HEK293 (cell line): ENCODE data around the gene CD180.

Experiments
- IKZF3 ChIP-seq: fragments of 450-650 bp; IDR thresholded peaks from 2 replicates; pipeline ENCODE4 v1.5.0; 2018; ENCODE audit warnings: missing biosample characterization, mild to moderate bottlenecking, missing genetic modification characterization, moderate library complexity
- MZF1 ChIP-seq: fragments of 450-650 bp; formaldehyde crosslinking; IDR thresholded peaks from 2 replicates; pipeline ENCODE4 v1.5.1; 2017; ENCODE audit warnings: missing biosample characterization, missing genetic modification characterization, borderline replicate concordance
- YY1 ChIP-seq: fragments of 450-650 bp; formaldehyde crosslinking; IDR thresholded peaks from 2 replicates; pipeline ENCODE4 v1.5.1; 2018; ENCODE audit warnings: missing biosample characterization, missing genetic modification characterization
- ZBTB20 ChIP-seq: fragments of 450-650 bp; formaldehyde crosslinking; IDR thresholded peaks from 2 replicates; pipeline ENCODE4 v1.5.1; 2016; ENCODE audit warnings: missing biosample characterization, missing genetic modification characterization
- ZNF274 ChIP-seq, 2 experiments: fragments of 200-500 bp in 1 of 2; fragments of 450-650 bp in 1 of 2; sonication (Bioruptor generic) in 1 of 2; formaldehyde crosslinking in 1 of 2; IDR thresholded peaks; 2 replicates each; pipeline versions ENCODE4 v1.5.1 to v1.6.1; 2014 to 2016; ENCODE audit warnings: borderline replicate concordance in 1 of 2, inconsistent platforms in 1 of 2, low read length in 1 of 2, missing biosample characterization in 1 of 2, missing genetic modification characterization in 1 of 2
- ZNF510 ChIP-seq: fragments of 450-650 bp; formaldehyde crosslinking; IDR thresholded peaks from 2 replicates; pipeline ENCODE4 v1.5.1; 2018; ENCODE audit warnings: mild to moderate bottlenecking, missing genetic modification characterization, missing biosample characterization; ENCODE audit not compliant: insufficient replicate concordance
- ZNF768 ChIP-seq: fragments of 450-650 bp; formaldehyde crosslinking; IDR thresholded peaks from 2 replicates; pipeline ENCODE4 v1.5.1; 2018; ENCODE audit warnings: missing biosample characterization, mild to moderate bottlenecking, missing genetic modification characterization
- TF ChIP-seq, protein P1 (sequence below): fragments of 450-650 bp; formaldehyde crosslinking; IDR thresholded peaks from 2 replicates; pipeline ENCODE4 v1.5.1; 2016; ENCODE audit warnings: missing biosample characterization, missing genetic modification characterization
- TF ChIP-seq, protein P2 (sequence below): fragments of 450-650 bp; formaldehyde crosslinking; IDR thresholded peaks from 2 replicates; pipeline ENCODE4 v1.5.1; 2016; ENCODE audit warnings: missing biosample characterization, missing genetic modification characterization
- TF ChIP-seq, protein P3 (sequence below): fragments of 450-650 bp; formaldehyde crosslinking; IDR thresholded peaks from 2 replicates; pipeline ENCODE4 v1.5.1; 2016; ENCODE audit warnings: missing biosample characterization, missing genetic modification characterization
- TF ChIP-seq, protein P4 (sequence below): fragments of 450-650 bp; formaldehyde crosslinking; conservative IDR thresholded peaks from 2 replicates; pipeline ENCODE4 v1.5.1; 2016; ENCODE audit warnings: low read depth, missing biosample characterization, missing genetic modification characterization
- TF ChIP-seq, protein P5 (sequence below): fragments of 450-650 bp; formaldehyde crosslinking; IDR thresholded peaks from 2 replicates; pipeline ENCODE4 v1.5.1; 2016; ENCODE audit warnings: missing biosample characterization, missing genetic modification characterization, low read depth
- TF ChIP-seq, protein P6 (sequence below): fragments of 450-650 bp; formaldehyde crosslinking; IDR thresholded peaks from 2 replicates; pipeline ENCODE4 v1.5.1; 2016; ENCODE audit warnings: missing biosample characterization, missing genetic modification characterization
- TF ChIP-seq, protein P7 (sequence below): fragments of 450-650 bp; formaldehyde crosslinking; IDR thresholded peaks from 2 replicates; pipeline ENCODE4 v1.5.1; 2016; ENCODE audit warnings: missing biosample characterization, missing genetic modification characterization, low read depth

DNA sequence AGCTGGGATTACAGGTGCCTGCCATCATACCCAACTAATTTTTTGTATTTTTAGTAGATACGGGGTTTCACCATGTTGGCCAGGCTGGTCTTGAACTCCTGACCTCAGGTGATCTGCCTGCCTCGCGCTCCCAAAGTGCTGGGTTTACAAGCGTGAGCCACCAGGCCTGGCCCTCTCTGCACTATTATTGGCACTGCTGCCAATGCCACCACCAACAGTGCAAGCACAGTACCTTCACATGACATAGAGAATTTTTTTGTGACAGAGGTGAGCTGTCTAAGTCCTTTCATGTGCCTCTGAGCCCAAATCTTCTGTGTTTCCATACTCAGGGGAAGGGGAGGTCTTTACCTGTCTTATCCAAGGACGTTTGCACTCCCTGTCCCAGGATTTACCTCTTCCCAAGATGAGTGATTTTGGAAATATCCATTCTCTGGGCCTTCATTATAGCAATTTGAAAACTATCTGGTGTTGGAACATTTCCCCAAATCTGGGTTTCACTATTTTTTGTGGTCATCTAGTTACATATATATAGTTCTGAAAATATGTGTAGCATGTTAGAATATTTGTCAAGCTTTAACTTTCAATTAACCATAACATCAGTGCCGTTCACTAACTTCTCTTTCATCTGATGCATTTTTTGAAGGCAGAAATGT is 5.4 kb upstream of the CD180 start:
- TF ChIP-seq, protein P1, sequence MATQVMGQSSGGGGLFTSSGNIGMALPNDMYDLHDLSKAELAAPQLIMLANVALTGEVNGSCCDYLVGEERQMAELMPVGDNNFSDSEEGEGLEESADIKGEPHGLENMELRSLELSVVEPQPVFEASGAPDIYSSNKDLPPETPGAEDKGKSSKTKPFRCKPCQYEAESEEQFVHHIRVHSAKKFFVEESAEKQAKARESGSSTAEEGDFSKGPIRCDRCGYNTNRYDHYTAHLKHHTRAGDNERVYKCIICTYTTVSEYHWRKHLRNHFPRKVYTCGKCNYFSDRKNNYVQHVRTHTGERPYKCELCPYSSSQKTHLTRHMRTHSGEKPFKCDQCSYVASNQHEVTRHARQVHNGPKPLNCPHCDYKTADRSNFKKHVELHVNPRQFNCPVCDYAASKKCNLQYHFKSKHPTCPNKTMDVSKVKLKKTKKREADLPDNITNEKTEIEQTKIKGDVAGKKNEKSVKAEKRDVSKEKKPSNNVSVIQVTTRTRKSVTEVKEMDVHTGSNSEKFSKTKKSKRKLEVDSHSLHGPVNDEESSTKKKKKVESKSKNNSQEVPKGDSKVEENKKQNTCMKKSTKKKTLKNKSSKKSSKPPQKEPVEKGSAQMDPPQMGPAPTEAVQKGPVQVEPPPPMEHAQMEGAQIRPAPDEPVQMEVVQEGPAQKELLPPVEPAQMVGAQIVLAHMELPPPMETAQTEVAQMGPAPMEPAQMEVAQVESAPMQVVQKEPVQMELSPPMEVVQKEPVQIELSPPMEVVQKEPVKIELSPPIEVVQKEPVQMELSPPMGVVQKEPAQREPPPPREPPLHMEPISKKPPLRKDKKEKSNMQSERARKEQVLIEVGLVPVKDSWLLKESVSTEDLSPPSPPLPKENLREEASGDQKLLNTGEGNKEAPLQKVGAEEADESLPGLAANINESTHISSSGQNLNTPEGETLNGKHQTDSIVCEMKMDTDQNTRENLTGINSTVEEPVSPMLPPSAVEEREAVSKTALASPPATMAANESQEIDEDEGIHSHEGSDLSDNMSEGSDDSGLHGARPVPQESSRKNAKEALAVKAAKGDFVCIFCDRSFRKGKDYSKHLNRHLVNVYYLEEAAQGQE (tag by site-specific recombination): no peak
- no peak for TF ChIP-seq MZF1 (tag by site-specific recombination)
- TF ChIP-seq, protein P2, sequence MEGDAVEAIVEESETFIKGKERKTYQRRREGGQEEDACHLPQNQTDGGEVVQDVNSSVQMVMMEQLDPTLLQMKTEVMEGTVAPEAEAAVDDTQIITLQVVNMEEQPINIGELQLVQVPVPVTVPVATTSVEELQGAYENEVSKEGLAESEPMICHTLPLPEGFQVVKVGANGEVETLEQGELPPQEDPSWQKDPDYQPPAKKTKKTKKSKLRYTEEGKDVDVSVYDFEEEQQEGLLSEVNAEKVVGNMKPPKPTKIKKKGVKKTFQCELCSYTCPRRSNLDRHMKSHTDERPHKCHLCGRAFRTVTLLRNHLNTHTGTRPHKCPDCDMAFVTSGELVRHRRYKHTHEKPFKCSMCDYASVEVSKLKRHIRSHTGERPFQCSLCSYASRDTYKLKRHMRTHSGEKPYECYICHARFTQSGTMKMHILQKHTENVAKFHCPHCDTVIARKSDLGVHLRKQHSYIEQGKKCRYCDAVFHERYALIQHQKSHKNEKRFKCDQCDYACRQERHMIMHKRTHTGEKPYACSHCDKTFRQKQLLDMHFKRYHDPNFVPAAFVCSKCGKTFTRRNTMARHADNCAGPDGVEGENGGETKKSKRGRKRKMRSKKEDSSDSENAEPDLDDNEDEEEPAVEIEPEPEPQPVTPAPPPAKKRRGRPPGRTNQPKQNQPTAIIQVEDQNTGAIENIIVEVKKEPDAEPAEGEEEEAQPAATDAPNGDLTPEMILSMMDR: no peak
- TF ChIP-seq, protein P3, sequence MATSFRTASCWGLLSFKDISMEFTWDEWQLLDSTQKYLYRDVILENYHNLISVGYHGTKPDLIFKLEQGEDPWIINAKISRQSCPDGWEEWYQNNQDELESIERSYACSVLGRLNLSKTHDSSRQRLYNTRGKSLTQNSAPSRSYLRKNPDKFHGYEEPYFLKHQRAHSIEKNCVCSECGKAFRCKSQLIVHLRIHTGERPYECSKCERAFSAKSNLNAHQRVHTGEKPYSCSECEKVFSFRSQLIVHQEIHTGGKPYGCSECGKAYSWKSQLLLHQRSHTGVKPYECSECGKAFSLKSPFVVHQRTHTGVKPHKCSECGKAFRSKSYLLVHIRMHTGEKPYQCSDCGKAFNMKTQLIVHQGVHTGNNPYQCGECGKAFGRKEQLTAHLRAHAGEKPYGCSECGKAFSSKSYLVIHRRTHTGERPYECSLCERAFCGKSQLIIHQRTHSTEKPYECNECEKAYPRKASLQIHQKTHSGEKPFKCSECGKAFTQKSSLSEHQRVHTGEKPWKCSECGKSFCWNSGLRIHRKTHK (tag by site-specific recombination): no peak
- TF ChIP-seq ZNF768: no peak
- TF ChIP-seq YY1 (tag by site-specific recombination): no peak
- TF ChIP-seq, protein P4, sequence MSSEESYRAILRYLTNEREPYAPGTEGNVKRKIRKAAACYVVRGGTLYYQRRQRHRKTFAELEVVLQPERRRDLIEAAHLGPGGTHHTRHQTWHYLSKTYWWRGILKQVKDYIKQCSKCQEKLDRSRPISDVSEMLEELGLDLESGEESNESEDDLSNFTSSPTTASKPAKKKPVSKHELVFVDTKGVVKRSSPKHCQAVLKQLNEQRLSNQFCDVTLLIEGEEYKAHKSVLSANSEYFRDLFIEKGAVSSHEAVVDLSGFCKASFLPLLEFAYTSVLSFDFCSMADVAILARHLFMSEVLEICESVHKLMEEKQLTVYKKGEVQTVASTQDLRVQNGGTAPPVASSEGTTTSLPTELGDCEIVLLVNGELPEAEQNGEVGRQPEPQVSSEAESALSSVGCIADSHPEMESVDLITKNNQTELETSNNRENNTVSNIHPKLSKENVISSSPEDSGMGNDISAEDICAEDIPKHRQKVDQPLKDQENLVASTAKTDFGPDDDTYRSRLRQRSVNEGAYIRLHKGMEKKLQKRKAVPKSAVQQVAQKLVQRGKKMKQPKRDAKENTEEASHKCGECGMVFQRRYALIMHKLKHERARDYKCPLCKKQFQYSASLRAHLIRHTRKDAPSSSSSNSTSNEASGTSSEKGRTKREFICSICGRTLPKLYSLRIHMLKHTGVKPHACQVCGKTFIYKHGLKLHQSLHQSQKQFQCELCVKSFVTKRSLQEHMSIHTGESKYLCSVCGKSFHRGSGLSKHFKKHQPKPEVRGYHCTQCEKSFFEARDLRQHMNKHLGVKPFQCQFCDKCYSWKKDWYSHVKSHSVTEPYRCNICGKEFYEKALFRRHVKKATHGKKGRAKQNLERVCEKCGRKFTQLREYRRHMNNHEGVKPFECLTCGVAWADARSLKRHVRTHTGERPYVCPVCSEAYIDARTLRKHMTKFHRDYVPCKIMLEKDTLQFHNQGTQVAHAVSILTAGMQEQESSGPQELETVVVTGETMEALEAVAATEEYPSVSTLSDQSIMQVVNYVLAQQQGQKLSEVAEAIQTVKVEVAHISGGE (tag by site-specific recombination): no peak
- no peak for TF ChIP-seq IKZF3
- TF ChIP-seq ZBTB20 (tag by site-specific recombination): no peak
- TF ChIP-seq, protein P5, sequence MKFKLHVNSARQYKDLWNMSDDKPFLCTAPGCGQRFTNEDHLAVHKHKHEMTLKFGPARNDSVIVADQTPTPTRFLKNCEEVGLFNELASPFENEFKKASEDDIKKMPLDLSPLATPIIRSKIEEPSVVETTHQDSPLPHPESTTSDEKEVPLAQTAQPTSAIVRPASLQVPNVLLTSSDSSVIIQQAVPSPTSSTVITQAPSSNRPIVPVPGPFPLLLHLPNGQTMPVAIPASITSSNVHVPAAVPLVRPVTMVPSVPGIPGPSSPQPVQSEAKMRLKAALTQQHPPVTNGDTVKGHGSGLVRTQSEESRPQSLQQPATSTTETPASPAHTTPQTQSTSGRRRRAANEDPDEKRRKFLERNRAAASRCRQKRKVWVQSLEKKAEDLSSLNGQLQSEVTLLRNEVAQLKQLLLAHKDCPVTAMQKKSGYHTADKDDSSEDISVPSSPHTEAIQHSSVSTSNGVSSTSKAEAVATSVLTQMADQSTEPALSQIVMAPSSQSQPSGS: no peak
- no peak for TF ChIP-seq ZNF510
- TF ChIP-seq, protein P6, sequence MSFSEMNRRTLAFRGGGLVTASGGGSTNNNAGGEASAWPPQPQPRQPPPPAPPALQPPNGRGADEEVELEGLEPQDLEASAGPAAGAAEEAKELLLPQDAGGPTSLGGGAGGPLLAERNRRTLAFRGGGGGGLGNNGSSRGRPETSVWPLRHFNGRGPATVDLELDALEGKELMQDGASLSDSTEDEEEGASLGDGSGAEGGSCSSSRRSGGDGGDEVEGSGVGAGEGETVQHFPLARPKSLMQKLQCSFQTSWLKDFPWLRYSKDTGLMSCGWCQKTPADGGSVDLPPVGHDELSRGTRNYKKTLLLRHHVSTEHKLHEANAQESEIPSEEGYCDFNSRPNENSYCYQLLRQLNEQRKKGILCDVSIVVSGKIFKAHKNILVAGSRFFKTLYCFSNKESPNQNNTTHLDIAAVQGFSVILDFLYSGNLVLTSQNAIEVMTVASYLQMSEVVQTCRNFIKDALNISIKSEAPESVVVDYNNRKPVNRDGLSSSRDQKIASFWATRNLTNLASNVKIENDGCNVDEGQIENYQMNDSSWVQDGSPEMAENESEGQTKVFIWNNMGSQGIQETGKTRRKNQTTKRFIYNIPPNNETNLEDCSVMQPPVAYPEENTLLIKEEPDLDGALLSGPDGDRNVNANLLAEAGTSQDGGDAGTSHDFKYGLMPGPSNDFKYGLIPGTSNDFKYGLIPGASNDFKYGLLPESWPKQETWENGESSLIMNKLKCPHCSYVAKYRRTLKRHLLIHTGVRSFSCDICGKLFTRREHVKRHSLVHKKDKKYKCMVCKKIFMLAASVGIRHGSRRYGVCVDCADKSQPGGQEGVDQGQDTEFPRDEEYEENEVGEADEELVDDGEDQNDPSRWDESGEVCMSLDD: no peak
- TF ChIP-seq ZNF274 (IDR thresholded peaks at IDR 0.05; ENCODE audit: low read length): no peak
- TF ChIP-seq ZNF274 (tag by site-specific recombination; IDR thresholded peaks at IDR 0.05; ENCODE audit: borderline replicate concordance): no peak
- TF ChIP-seq, protein P7, sequence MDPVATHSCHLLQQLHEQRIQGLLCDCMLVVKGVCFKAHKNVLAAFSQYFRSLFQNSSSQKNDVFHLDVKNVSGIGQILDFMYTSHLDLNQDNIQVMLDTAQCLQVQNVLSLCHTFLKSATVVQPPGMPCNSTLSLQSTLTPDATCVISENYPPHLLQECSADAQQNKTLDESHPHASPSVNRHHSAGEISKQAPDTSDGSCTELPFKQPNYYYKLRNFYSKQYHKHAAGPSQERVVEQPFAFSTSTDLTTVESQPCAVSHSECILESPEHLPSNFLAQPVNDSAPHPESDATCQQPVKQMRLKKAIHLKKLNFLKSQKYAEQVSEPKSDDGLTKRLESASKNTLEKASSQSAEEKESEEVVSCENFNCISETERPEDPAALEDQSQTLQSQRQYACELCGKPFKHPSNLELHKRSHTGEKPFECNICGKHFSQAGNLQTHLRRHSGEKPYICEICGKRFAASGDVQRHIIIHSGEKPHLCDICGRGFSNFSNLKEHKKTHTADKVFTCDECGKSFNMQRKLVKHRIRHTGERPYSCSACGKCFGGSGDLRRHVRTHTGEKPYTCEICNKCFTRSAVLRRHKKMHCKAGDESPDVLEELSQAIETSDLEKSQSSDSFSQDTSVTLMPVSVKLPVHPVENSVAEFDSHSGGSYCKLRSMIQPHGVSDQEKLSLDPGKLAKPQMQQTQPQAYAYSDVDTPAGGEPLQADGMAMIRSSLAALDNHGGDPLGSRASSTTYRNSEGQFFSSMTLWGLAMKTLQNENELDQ (tag by site-specific recombination): no peak
